Adrenal gland (tissue), 5 donors: ENCODE measurements around the gene PRKCH.
A peak's percentile ranks its signal among the peaks of the same experiment; 100 is the strongest.

ENCODE experiments used
- POLR2A ChIP-seq, 2 donors: fragments of 450-650 bp; IDR thresholded peaks; one replicate each; pipeline ENCODE4 v1.6.1; 2017; ENCODE audit warnings: antibody characterized with exemption in 2 of 2, mild to moderate bottlenecking in 2 of 2, moderate library complexity in 1 of 2
- TF ChIP-seq, protein P1 (sequence below), 6 experiments: fragments of 450-650 bp in 4 of 6; fragments of 200-600 bp in 2 of 6; sonication (generic) in 1 of 6; IDR thresholded peaks; 1 replicate in 5 of 6; 2 replicates in 1 of 6; pipeline versions ENCODE4 v1.5.1 to v1.8.0; 2016 to 2021; ENCODE audit warnings: antibody characterized with exemption in 6 of 6, mild to moderate bottlenecking in 2 of 6, moderate library complexity in 1 of 6
- donor health status: DM: no; HTN: no; CAD: no.

DNA sequence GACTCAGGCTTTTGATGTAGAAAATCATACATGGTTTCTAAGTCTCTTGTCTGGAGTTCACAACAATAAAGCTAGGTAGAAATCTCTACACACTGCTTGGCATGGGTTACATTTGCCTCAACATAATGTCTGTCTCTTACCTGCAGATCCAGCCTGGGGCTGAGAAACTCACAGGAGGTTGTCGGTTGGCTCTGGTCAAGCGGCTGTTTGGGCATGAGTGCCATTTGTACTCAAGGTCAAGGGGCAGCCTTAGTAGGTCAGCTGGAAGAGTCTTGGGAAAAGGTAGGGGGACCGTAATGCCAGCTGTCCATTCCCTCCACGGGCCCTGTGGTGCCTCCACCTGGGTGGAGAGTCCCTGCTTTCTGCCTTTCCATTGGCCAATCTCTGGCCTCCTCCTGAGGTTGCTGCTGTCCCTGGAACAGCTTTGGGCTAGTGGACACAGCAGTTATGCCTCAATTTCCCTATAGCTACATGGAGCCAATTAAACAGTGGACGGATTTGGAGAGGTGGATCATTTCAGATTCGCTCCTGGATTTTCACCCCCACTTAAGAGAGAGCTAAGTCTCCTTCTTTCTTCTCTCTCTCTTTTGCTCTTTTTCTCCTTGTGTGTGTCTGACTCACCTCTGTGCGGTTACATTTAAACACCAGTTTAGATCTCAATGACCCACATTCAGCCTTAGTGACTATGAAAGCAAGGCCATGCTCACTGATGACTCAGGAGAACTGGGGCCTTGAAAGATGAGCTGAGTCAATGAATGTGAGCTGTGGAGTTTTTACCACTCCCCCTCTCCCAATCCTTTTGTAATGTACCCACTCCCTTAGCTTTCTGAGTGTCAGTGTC, 241.2 kb downstream of the PRKCH start:
- TF ChIP-seq, protein P1, sequence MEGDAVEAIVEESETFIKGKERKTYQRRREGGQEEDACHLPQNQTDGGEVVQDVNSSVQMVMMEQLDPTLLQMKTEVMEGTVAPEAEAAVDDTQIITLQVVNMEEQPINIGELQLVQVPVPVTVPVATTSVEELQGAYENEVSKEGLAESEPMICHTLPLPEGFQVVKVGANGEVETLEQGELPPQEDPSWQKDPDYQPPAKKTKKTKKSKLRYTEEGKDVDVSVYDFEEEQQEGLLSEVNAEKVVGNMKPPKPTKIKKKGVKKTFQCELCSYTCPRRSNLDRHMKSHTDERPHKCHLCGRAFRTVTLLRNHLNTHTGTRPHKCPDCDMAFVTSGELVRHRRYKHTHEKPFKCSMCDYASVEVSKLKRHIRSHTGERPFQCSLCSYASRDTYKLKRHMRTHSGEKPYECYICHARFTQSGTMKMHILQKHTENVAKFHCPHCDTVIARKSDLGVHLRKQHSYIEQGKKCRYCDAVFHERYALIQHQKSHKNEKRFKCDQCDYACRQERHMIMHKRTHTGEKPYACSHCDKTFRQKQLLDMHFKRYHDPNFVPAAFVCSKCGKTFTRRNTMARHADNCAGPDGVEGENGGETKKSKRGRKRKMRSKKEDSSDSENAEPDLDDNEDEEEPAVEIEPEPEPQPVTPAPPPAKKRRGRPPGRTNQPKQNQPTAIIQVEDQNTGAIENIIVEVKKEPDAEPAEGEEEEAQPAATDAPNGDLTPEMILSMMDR (IDR thresholded peaks at IDR 0.05) = peak in 1 of 6 experiments; percentile 6
- peak in 1 of 2 donors; percentile 66 for TF ChIP-seq POLR2A (IDR thresholded peaks at IDR 0.05)
